ENCODE data around the gene MTHFD1L.

DNA sequence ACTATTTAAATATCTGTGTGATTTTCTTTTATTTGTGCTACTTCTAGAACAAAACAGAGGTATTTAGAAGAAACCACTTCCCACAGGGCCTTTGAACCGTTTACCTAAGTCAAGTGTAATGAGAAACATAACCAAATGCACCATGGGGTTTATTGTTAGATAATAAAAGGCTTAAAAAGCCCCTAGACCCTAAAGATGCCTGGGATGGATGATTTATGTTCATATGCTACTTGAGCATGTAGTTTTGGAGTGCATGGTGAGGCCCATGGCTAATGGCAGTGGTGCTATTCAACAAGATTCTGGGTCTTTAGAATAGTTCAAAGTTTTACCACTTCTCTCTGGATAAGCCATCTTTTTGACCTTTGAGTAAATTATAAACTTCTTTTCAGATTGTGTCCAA is 65.9 kb downstream of the MTHFD1L start:
- TF ChIP-seq, protein P1, sequence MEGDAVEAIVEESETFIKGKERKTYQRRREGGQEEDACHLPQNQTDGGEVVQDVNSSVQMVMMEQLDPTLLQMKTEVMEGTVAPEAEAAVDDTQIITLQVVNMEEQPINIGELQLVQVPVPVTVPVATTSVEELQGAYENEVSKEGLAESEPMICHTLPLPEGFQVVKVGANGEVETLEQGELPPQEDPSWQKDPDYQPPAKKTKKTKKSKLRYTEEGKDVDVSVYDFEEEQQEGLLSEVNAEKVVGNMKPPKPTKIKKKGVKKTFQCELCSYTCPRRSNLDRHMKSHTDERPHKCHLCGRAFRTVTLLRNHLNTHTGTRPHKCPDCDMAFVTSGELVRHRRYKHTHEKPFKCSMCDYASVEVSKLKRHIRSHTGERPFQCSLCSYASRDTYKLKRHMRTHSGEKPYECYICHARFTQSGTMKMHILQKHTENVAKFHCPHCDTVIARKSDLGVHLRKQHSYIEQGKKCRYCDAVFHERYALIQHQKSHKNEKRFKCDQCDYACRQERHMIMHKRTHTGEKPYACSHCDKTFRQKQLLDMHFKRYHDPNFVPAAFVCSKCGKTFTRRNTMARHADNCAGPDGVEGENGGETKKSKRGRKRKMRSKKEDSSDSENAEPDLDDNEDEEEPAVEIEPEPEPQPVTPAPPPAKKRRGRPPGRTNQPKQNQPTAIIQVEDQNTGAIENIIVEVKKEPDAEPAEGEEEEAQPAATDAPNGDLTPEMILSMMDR (IDR thresholded peaks at IDR 0.05; ENCODE audit: extremely low read depth in 1 of 2, insufficient read depth in 1 of 2, low read depth in 1 of 2, low read length in 2 of 2) = no peak
- TF ChIP-seq POLR2A (IDR thresholded peaks at IDR 0.05; ENCODE audit: low read depth, low read length) (no peak), POLR2AphosphoS5 (IDR thresholded peaks at IDR 0.05; ENCODE audit: insufficient read depth, low read depth, low read length) (no peak), GATA2 (IDR thresholded peaks at IDR 0.05; ENCODE audit: insufficient read depth, insufficient read length, low read depth, low read length) (no peak), MYC (IDR thresholded peaks at IDR 0.05; ENCODE audit: low read depth, low read length) (no peak), EZH2 (IDR thresholded peaks at IDR 0.05; ENCODE audit: borderline replicate concordance, low read depth, low read length, severe bottlenecking) (no peak), JUN (IDR thresholded peaks at IDR 0.05; ENCODE audit: borderline replicate concordance, insufficient read depth, insufficient read length, low read depth) (no peak), FOS (IDR thresholded peaks at IDR 0.05; ENCODE audit: borderline replicate concordance, insufficient read depth, low read length) (no peak)
- TF ChIP-seq, protein P2, sequence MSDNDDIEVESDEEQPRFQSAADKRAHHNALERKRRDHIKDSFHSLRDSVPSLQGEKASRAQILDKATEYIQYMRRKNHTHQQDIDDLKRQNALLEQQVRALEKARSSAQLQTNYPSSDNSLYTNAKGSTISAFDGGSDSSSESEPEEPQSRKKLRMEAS (IDR thresholded peaks at IDR 0.05; ENCODE audit: insufficient read depth, insufficient read length) = no peak
